ENCODE data around the gene PRODH2. TPM values are rescaled to one million over a fixed set of nuclear protein-coding genes. Genes with fewer than 3 reads are reported as not detected.

PRODH2 gene
- total and polyA plus RNA-seq, 4 donors, result not detected

DNA sequence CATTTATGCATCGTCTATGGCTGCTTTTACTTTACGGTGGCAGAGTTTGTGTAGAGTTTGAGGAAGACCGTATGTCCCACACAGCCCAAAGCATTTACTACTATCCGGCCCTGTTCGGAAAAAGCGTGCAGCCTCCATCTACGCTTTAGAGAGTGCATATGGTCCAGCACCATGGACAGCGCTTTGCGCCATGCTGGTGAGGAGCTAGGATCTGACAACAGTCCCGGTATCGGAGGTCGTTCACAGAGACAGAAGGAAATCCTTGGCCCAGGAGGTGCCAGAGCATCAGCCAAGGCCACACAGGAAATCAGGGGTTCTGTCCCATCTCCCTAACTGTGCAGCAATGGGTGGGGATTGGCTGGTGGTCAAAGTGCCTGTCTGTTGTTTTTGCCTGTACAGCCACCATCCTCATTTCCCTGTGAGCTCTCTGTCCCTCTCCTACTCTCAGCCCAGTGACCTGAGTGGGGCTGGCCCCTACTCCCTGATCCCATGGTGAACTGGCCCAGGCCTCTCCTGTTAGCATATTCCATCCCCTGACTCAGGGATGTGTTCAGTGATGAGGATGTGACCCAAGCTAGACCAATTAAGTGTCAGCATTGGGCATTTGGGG is 16.2 kb upstream of the PRODH2 start:
- intact Hi-C loops (cut with DNase I), result no loop called here
- H3K36me3 ChIP-seq (ENCODE audit: control insufficient read depth in 1 of 2, insufficient read depth in 2 of 2, low read length in 1 of 2), result no peaks in the 10 kb centered on the region
- no peak overlapping the region for H3K27ac ChIP-seq (ENCODE audit: low read depth in 1 of 2, low read length in 2 of 2)
- DNase-seq, result peak in 1 of 2 donors; percentile 68
- no peak overlapping the region for H3K4me3 ChIP-seq (ENCODE audit: low read length in 2 of 2)
- H3K4me1 ChIP-seq (ENCODE audit: control insufficient read depth in 1 of 2, insufficient read depth in 2 of 2, low read length in 2 of 2), result no peaks in the 10 kb centered on the region
- ATAC-seq (ENCODE audit: low FRiP score), result no peak
- WGBS, 2 donors, result 5% methylated on average over 12 of the region's 12 CpGs
- no peaks in the 10 kb centered on the region for H3K9me3 ChIP-seq (ENCODE audit: control insufficient read depth, low read length)
- H3K27me3 ChIP-seq (ENCODE audit: control insufficient read depth in 1 of 2, insufficient read depth in 2 of 2, low read length in 1 of 2), result no peaks in the 10 kb centered on the region

- H3K27me3 ChIP-seq (ENCODE audit: control insufficient read depth in 1 of 2, insufficient read depth in 2 of 2, low read length in 1 of 2), result no peaks in the 10 kb centered on the region
- no peaks in the 10 kb centered on the region for H3K4me1 ChIP-seq (ENCODE audit: control insufficient read depth in 1 of 2, insufficient read depth in 2 of 2, low read length in 2 of 2)
- H3K36me3 ChIP-seq (ENCODE audit: control insufficient read depth in 1 of 2, insufficient read depth in 2 of 2, low read length in 1 of 2), result no peaks in the 10 kb centered on the region
- H3K9me3 ChIP-seq (ENCODE audit: control insufficient read depth, low read length), result no peaks in the 10 kb centered on the region
- H3K4me3 ChIP-seq (ENCODE audit: low read length in 2 of 2), result no peak overlapping the region
- no peak overlapping the region for H3K27ac ChIP-seq (ENCODE audit: low read depth in 1 of 2, low read length in 2 of 2)
- WGBS, 2 donors, result 81 to 85% methylated on average over 5 of the region's 5 CpGs
- intact Hi-C loops (cut with DNase I), result no loop called here
- ATAC-seq (ENCODE audit: low FRiP score) (no peak), DNase-seq (no peak)
Measured at GRCh38 chr19:35824150-35824549, 11.5 kb upstream of the PRODH2 start.

GRCh38 chr19:35822579-35822978 is 9.9 kb upstream of the PRODH2 start:
- H3K9me3 ChIP-seq (ENCODE audit: control insufficient read depth, low read length), result no peaks in the 10 kb centered on the region
- intact Hi-C loops (cut with DNase I), result no loop called here
- no peak overlapping the region for H3K27ac ChIP-seq (ENCODE audit: low read depth in 1 of 2, low read length in 2 of 2)
- H3K4me3 ChIP-seq (ENCODE audit: low read length in 2 of 2), result no peak overlapping the region
- WGBS, 2 donors, result 63 to 78% methylated on average over 3 of the region's 3 CpGs
- no peak for ATAC-seq (ENCODE audit: low FRiP score)
- no peaks in the 10 kb centered on the region for H3K4me1 ChIP-seq (ENCODE audit: control insufficient read depth in 1 of 2, insufficient read depth in 2 of 2, low read length in 2 of 2)
- H3K36me3 ChIP-seq (ENCODE audit: control insufficient read depth in 1 of 2, insufficient read depth in 2 of 2, low read length in 1 of 2), result no peaks in the 10 kb centered on the region
- H3K27me3 ChIP-seq (ENCODE audit: control insufficient read depth in 1 of 2, insufficient read depth in 2 of 2, low read length in 1 of 2), result no peaks in the 10 kb centered on the region
- no peak for DNase-seq

DNA sequence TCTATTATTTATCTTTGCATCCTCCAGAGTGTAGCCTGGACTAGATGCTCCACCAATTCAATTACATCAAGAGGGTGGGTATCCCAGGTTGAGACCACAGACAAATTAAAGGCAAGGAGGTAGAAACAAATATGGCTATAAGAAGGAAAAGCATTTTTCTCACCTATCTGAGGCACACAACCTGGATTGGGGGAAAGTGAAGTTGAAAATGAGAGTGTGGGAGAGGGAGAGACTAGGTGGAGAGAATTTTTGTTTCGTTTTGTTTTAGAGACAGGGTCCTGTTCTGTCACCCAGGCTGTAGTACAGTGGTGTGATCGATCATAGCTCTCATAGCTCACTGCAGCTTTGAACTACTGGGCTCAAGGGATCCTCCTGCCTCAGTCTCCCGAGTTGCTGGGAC is 5.8 kb upstream of the PRODH2 start:
- intact Hi-C loops (cut with DNase I), result no loop called here
- H3K4me3 ChIP-seq (ENCODE audit: low read length in 2 of 2), result no peak overlapping the region
- no peaks in the 10 kb centered on the region for H3K4me1 ChIP-seq (ENCODE audit: control insufficient read depth in 1 of 2, insufficient read depth in 2 of 2, low read length in 2 of 2)
- no peaks in the 10 kb centered on the region for H3K9me3 ChIP-seq (ENCODE audit: control insufficient read depth, low read length)
- no peak overlapping the region for H3K27ac ChIP-seq (ENCODE audit: low read depth in 1 of 2, low read length in 2 of 2)
- WGBS, 2 donors, result 57 to 75% methylated on average over 3 of the region's 3 CpGs
- H3K27me3 ChIP-seq (ENCODE audit: control insufficient read depth in 1 of 2, insufficient read depth in 2 of 2, low read length in 1 of 2), result no peaks in the 10 kb centered on the region
- no peaks in the 10 kb centered on the region for H3K36me3 ChIP-seq (ENCODE audit: control insufficient read depth in 1 of 2, insufficient read depth in 2 of 2, low read length in 1 of 2)
- DNase-seq (no peak), ATAC-seq (ENCODE audit: low FRiP score) (no peak)

DNA sequence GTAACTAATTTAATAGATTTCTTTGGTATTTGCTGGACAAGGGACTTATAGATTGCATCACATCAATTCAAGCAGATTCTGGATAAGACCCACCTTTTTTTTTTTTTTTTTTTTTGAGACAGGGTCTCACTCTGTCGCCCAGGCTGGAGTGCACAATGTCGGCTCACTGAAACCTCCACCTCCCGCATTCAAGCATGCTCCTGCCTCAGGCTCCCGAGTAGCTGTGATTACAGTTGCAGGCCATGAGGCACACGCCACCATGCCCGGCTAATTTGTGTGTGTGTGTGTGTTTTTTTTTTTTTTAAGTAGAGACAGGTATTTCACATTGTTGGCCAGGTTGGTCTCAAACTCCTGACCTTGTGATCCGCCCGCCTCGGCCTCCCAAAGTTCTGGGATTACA is 4.2 kb upstream of the PRODH2 start:
- WGBS, 2 donors, result 68 to 76% methylated on average over 9 of the region's 9 CpGs
- Histone ChIP-seq H3K27ac (ENCODE audit: low read depth in 1 of 2, low read length in 2 of 2) (no peak overlapping the region), H3K9me3 (ENCODE audit: control insufficient read depth, low read length) (no peaks in the 10 kb centered on the region), H3K4me3 (ENCODE audit: low read length in 2 of 2) (no peak overlapping the region), H3K36me3 (ENCODE audit: control insufficient read depth in 1 of 2, insufficient read depth in 2 of 2, low read length in 1 of 2) (no peaks in the 10 kb centered on the region), H3K27me3 (ENCODE audit: control insufficient read depth in 1 of 2, insufficient read depth in 2 of 2, low read length in 1 of 2) (no peaks in the 10 kb centered on the region), H3K4me1 (ENCODE audit: control insufficient read depth in 1 of 2, insufficient read depth in 2 of 2, low read length in 2 of 2) (no peaks in the 10 kb centered on the region)
- intact Hi-C loops (cut with DNase I), result no loop called here
- DNase-seq, result no peak
- ATAC-seq (ENCODE audit: low FRiP score), result no peak

GRCh38 chr19:35816262-35816661 is 3.6 kb upstream of the PRODH2 start:
- no peak overlapping the region for H3K4me3 ChIP-seq (ENCODE audit: low read length in 2 of 2)
- no peaks in the 10 kb centered on the region for H3K27me3 ChIP-seq (ENCODE audit: control insufficient read depth in 1 of 2, insufficient read depth in 2 of 2, low read length in 1 of 2)
- no peaks in the 10 kb centered on the region for H3K4me1 ChIP-seq (ENCODE audit: control insufficient read depth in 1 of 2, insufficient read depth in 2 of 2, low read length in 2 of 2)
- no peaks in the 10 kb centered on the region for H3K9me3 ChIP-seq (ENCODE audit: control insufficient read depth, low read length)
- no peak overlapping the region for H3K27ac ChIP-seq (ENCODE audit: low read depth in 1 of 2, low read length in 2 of 2)
- no peaks in the 10 kb centered on the region for H3K36me3 ChIP-seq (ENCODE audit: control insufficient read depth in 1 of 2, insufficient read depth in 2 of 2, low read length in 1 of 2)
- no peak for ATAC-seq (ENCODE audit: low FRiP score)
- 27 to 36% methylated on average over 6 of the region's 6 CpGs for WGBS, 2 donors
- no peak for DNase-seq
- intact Hi-C loops (cut with DNase I), result no loop called here

- 82% methylated on average over 11 of the region's 11 CpGs for WGBS, 2 donors
- Histone ChIP-seq H3K4me3 (ENCODE audit: low read length in 2 of 2) (no peak overlapping the region), H3K9me3 (ENCODE audit: control insufficient read depth, low read length) (no peaks in the 10 kb centered on the region), H3K27ac (ENCODE audit: low read depth in 1 of 2, low read length in 2 of 2) (no peak overlapping the region), H3K27me3 (ENCODE audit: control insufficient read depth in 1 of 2, insufficient read depth in 2 of 2, low read length in 1 of 2) (no peaks in the 10 kb centered on the region), H3K36me3 (ENCODE audit: control insufficient read depth in 1 of 2, insufficient read depth in 2 of 2, low read length in 1 of 2) (no peaks in the 10 kb centered on the region), H3K4me1 (ENCODE audit: control insufficient read depth in 1 of 2, insufficient read depth in 2 of 2, low read length in 2 of 2) (no peaks in the 10 kb centered on the region)
- ATAC-seq (ENCODE audit: low FRiP score) (no peak), DNase-seq (no peak)
- intact Hi-C loops (cut with DNase I), result no loop called here
Measured at GRCh38 chr19:35813043-35813890, 622 bp upstream of the PRODH2 start.

DNA sequence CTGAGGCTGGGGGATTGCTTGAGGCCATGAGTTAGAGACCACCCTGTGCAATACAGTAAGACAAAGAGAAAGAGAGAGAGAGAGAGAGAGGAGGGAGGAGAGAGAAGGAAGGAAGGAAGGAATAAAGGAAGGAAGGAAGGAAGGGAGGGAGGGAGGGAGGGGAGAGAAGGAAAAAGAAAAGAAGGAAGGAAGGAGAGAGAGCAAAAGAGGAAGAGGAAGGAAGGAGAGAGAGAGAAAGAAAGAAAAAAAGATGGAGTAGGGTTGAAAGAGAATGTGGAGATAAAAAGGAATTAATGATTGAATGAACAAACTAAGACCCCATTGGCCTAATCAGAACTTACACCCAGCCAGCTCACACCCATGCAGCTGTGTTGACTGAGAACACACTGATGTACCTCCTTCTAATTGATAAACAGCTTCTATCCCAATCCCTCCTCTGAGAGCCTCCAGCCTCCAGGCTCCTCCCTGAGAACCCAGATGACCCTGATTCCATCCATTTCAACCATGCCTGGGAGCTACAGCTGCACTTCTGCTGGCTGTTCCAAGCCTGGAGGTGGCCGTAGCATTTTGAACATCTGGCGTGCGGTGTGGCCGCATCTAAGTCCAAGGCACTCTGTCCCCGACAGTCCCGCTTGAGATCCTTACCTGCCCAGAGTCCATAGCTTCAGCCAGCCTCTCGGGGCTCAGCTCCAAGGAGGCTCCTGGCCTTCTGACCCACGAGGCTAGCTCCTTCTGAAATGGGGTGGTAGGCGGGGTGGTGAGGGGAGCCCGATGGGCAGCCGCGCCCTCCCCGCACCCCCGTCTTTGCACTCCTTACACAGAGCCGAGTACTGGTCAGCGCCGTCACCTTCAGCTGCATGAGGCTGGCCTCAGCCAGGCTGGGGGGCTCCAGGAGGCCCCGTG is 1.1 kb downstream of the PRODH2 start:
- DNase-seq (no peak), ATAC-seq (ENCODE audit: low FRiP score) (peak; percentile 26)
- Histone ChIP-seq H3K36me3 (ENCODE audit: control insufficient read depth in 1 of 2, insufficient read depth in 2 of 2, low read length in 1 of 2) (no peaks in the 10 kb centered on the region), H3K4me1 (ENCODE audit: control insufficient read depth in 1 of 2, insufficient read depth in 2 of 2, low read length in 2 of 2) (no peaks in the 10 kb centered on the region), H3K9me3 (ENCODE audit: control insufficient read depth, low read length) (no peaks in the 10 kb centered on the region), H3K27me3 (ENCODE audit: control insufficient read depth in 1 of 2, insufficient read depth in 2 of 2, low read length in 1 of 2) (no peaks in the 10 kb centered on the region), H3K27ac (ENCODE audit: low read depth in 1 of 2, low read length in 2 of 2) (no peak overlapping the region), H3K4me3 (ENCODE audit: low read length in 2 of 2) (no peak overlapping the region)
- intact Hi-C loops (cut with DNase I), result no loop called here
- WGBS, 2 donors, result 62 to 68% methylated on average over 13 to 18 of the region's 18 CpGs

Data from aorta (tissue), 5 donors.